Measurements from ENCODE around the gene SMYD4. TPM values are rescaled to one million over a fixed set of nuclear protein-coding genes. Genes with fewer than 3 reads are reported as not detected.

Gene SMYD4
- total RNA-seq, 1 experiment from 2014 or later, result 28.1 TPM

DNA sequence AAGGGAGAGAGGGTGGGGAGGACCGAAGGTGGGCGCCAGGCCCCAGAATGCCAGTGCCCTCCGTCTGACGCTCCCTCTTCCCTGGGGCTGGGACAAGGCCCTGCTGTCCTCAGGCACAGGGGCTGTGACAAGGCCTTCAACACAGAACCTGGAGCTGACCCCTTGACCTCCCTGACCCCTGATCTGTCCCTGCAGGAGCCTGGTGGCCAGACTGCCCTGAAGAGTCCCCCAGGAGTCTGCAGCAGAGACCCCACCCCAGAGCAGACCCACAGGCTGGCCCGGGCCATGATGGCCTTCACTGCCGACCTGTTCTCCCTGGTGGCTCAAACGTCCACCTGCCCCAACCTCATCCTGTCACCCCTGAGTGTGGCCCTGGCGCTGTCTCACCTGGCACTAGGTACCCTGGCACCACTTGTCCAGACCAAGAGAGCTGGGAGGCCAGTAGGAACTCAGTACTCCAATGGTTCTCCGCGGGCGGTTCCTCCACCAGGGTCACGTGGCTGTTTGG, 84.1 kb downstream of the SMYD4 start:
- H3K27ac ChIP-seq (ENCODE audit: low read depth, low read length, poor library complexity, severe bottlenecking), result no peak overlapping the region
- POLR2A ChIA-PET (ENCODE audit: low non-redundant PET), result no interaction called here

GRCh38 chr17:1744551-1745512, 84.9 kb downstream of the SMYD4 start:
- ChIA-PET CTCF (no interaction called here), POLR2A (ENCODE audit: low non-redundant PET) (no interaction called here)
- Histone ChIP-seq H3K4me3 (ENCODE audit: low read depth, low read length, poor library complexity, severe bottlenecking) (no peak overlapping the region), H3K4me1 (ENCODE audit: insufficient read depth, low read length, poor library complexity, severe bottlenecking) (no peaks in the 10 kb centered on the region), H3K27me3 (replicated peaks; ENCODE audit: insufficient read depth, low read depth, low read length, poor library complexity) (no peaks in the 10 kb centered on the region), H3K27ac (ENCODE audit: low read depth, low read length, poor library complexity, severe bottlenecking) (no peak overlapping the region), H3K36me3 (ENCODE audit: insufficient read depth, low read length, poor library complexity, severe bottlenecking) (no peaks in the 10 kb centered on the region), H3K9me3 (ENCODE audit: low read depth, low read length, poor library complexity, severe bottlenecking) (no peaks in the 10 kb centered on the region)
- BruUV-seq (replicated peaks), result no TSS peak
- TF ChIP-seq CTCF (conservative IDR thresholded peaks at IDR 0.05; ENCODE audit: low read depth, low read length), result no peak
- no peak for TF ChIP-seq EZH2 (IDR thresholded peaks at IDR 0.05; ENCODE audit: borderline replicate concordance, low read depth, low read length, poor library complexity, severe bottlenecking)
- DNase-seq (ENCODE audit: low spot score), result no peak
- intact Hi-C loops (cut with micrococcal nuclease; ENCODE audit: unreplicated experiment), result no loop called here

More for the DNA sequence above, 84.1 kb downstream of the SMYD4 start:
- no peaks in the 10 kb centered on the region for H3K4me1 ChIP-seq (ENCODE audit: insufficient read depth, low read length, poor library complexity, severe bottlenecking)
- intact Hi-C loops (cut with micrococcal nuclease; ENCODE audit: unreplicated experiment), result no loop called here
- no peak overlapping the region for H3K4me3 ChIP-seq (ENCODE audit: low read depth, low read length, poor library complexity, severe bottlenecking)
- CTCF ChIA-PET, result no interaction called here
- DNase-seq (ENCODE audit: low spot score), result no peak
- H3K36me3 ChIP-seq (ENCODE audit: insufficient read depth, low read length, poor library complexity, severe bottlenecking), result no peaks in the 10 kb centered on the region
- H3K9me3 ChIP-seq (ENCODE audit: low read depth, low read length, poor library complexity, severe bottlenecking), result no peaks in the 10 kb centered on the region
- TF ChIP-seq EZH2 (IDR thresholded peaks at IDR 0.05; ENCODE audit: borderline replicate concordance, low read depth, low read length, poor library complexity, severe bottlenecking) (no peak), CTCF (conservative IDR thresholded peaks at IDR 0.05; ENCODE audit: low read depth, low read length) (no peak)
- BruUV-seq (replicated peaks), result no TSS peak
- no peaks in the 10 kb centered on the region for H3K27me3 ChIP-seq (replicated peaks; ENCODE audit: insufficient read depth, low read depth, low read length, poor library complexity)

DNA sequence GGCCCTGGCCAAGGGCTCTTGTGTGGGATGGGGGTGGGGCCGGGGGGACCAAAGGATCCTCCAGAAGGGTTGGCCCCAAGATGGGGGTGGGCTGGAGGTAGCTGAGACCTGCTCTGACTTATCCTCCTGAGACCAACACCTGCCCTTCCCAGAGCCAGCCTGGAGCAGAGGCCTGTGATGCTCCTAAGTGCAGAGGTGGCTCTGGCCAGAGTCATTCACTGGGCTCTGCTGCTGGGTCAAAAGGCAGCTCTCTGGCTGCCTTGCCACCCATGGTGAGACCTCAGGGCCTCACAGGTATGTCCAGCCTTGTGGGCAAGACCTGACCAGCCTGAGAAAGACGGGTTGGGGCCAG, 86.6 kb downstream of the SMYD4 start:
- POLR2A ChIA-PET (ENCODE audit: low non-redundant PET), result no interaction called here
- DNase-seq (ENCODE audit: low spot score), result no peak
- Histone ChIP-seq H3K9me3 (ENCODE audit: low read depth, low read length, poor library complexity, severe bottlenecking) (no peaks in the 10 kb centered on the region), H3K36me3 (ENCODE audit: insufficient read depth, low read length, poor library complexity, severe bottlenecking) (no peaks in the 10 kb centered on the region), H3K27ac (ENCODE audit: low read depth, low read length, poor library complexity, severe bottlenecking) (no peak overlapping the region), H3K4me3 (ENCODE audit: low read depth, low read length, poor library complexity, severe bottlenecking) (no peak overlapping the region), H3K27me3 (replicated peaks; ENCODE audit: insufficient read depth, low read depth, low read length, poor library complexity) (no peaks in the 10 kb centered on the region), H3K4me1 (ENCODE audit: insufficient read depth, low read length, poor library complexity, severe bottlenecking) (no peaks in the 10 kb centered on the region)
- intact Hi-C loops (cut with micrococcal nuclease; ENCODE audit: unreplicated experiment), result no loop called here
- TF ChIP-seq CTCF (conservative IDR thresholded peaks at IDR 0.05; ENCODE audit: low read depth, low read length) (no peak), EZH2 (IDR thresholded peaks at IDR 0.05; ENCODE audit: borderline replicate concordance, low read depth, low read length, poor library complexity, severe bottlenecking) (no peak)
- CTCF ChIA-PET, result no interaction called here
- no TSS peak for BruUV-seq (replicated peaks)
